Measurements from ENCODE around the gene APAF1. TPM values are rescaled to one million over a fixed set of nuclear protein-coding genes. Genes with fewer than 3 reads are reported as not detected.

The APAF1 gene
- total RNA-seq, 1 donor from 2014 or later = 33.0 TPM

DNA sequence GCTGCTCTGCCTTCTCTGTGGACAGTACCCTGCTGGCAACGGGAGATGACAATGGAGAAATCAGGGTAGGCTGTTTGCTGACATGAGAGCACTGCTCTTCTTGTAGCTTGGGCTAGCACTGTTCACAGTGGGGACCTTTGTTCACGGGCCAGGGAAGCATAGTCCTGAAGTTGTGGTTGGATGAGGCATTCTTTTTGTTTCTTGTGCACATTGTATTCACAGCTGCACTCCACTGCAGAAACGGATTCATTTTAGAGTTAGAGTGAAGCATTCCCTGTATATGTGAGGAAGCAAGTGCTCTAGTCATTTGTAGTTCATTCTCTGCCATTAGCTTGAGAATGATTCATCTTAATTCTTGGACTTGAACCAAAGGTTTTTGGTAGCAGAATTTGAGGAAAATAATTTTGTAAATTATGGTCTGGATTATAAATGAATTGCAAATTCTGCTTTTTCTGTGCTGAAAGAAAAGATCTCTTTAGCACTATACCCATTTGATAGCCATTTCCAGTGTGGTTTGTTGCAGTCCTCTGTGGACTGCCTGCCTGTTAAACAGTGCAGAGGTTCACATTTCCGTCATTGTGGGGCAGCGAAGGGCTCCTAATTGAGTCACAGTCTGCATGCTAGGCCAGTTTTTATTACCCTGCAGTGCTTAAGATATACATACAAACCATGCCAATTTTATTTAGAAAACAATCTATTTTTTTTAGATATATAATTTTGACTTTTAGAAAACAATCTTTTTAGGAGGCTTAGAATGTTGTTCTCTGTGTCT lies 80.6 kb downstream of the APAF1 start:
- intact Hi-C loops (cut with micrococcal nuclease) = loop anchor here (10.0 kb wide), 1 partner anchor 269 kb away; no protein-coding TSS in a partner anchor

- intact Hi-C loops (cut with micrococcal nuclease) = loop anchor here (10.0 kb wide), 1 partner anchor 268 kb away; no protein-coding TSS in a partner anchor
Measured at GRCh38 chr12:98727196-98727595, 82.1 kb downstream of the APAF1 start.

DNA sequence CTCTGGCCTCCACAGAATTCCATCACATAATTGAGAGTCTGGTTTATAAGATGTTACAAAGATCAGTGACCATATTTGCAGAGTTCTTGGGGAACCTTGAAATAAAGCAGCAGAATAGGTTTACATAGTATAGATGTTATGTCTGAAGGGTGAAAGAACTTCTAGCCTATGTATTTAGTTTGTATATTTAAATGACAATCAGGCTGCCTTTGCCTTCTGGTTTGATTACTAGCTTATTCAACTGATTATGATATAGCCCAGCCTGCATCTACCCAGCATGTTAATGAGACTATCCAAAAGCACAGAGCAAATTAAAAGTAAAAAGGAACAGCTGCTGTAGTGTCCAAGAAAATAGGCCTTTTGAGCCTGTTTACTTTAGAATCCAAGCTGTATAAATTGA lies 85.3 kb downstream of the APAF1 start:
- intact Hi-C loops (cut with micrococcal nuclease) = no loop called here

GRCh38 chr12:98733667-98734350 lies 88.7 kb downstream of the APAF1 start:
- intact Hi-C loops (cut with micrococcal nuclease) = no loop called here

GRCh38 chr12:98735821-98736220 lies 90.7 kb downstream of the APAF1 start:
- intact Hi-C loops (cut with micrococcal nuclease) = no loop called here

- intact Hi-C loops (cut with micrococcal nuclease) = no loop called here
Measured at GRCh38 chr12:98736352-98737321, 91.5 kb downstream of the APAF1 start.

GRCh38 chr12:98737322-98737712 lies 92.2 kb downstream of the APAF1 start:
- intact Hi-C loops (cut with micrococcal nuclease) = no loop called here

DNA sequence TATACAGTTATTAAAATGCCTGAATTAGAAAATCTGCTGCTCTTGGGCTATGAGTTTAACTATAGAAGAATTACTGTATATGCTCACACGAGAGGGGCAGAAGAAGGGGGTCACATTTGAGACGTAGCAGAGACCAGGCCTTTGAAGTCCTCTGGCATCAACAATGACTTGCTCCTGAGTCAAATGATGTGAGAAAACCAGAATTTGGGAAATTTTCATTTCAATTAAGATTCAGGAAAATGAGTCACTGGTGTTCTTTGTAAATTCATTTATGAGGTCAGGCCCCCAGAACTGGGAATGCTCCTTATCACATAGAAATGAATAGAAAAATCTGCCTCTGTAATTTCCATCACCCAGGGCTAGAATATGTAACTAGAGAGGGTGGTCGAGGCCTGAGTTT lies 92.9 kb downstream of the APAF1 start:
- intact Hi-C loops (cut with micrococcal nuclease) = no loop called here

GRCh38 chr12:98738539-98738938 lies 93.4 kb downstream of the APAF1 start:
- intact Hi-C loops (cut with micrococcal nuclease) = no loop called here

GRCh38 chr12:98740751-98741150 lies 95.7 kb downstream of the APAF1 start:
- intact Hi-C loops (cut with micrococcal nuclease) = loop anchor here (2.0 kb wide), 1 partner anchor 42 kb away; no protein-coding TSS in a partner anchor

DNA sequence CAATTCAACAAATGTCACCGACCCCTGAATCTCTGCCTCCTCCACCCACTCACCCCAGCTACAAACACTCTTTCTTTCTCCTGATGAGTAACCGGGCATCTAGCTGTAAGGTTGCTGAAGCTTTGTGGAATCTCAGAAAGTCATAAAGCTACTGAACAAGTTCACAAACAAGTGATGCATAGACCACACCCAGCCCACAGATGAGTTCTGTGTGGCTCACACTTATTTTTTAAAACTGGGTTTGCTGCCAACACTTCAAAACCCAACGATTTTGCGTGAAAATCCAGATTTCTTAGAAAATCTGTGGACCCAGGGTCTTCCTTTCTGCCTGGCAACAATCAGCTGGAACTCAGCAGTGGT lies 96.1 kb downstream of the APAF1 start:
- intact Hi-C loops (cut with micrococcal nuclease) = loop anchor here (2.0 kb wide), 1 partner anchor 42 kb away; no protein-coding TSS in a partner anchor

GRCh38 chr12:98741556-98742265 lies 96.6 kb downstream of the APAF1 start:
- intact Hi-C loops (cut with micrococcal nuclease) = loop anchor here (2.0 kb wide), 1 partner anchor 43 kb away; no protein-coding TSS in a partner anchor

DNA sequence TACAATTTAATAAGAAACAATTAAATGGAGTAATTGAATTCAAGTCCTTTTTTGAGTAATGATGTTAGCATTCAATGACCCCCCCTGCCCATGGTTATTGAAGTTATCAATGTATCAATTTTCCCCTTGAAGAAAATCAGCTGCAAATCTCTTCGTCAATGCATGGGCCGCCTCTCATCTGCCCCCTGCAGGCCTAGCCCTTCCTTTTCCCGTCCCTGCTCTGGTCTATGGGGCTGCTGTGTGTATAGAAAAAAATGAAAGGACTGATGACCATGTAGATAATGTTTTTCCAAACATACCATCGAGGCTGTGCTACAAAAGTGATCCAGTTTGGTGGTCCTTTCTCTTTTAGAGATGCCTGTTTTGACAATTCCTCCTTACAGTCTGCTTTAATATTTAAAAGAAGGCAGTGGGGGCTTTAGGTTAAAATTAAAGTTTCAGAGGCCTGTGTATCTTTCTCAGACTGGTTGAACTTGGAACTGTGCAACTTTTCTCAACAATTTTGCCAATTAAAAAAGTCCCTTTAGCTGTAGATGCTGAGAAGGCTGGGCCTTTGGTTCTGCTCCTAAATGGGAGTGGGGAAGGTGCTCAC lies 98.4 kb downstream of the APAF1 start:
- intact Hi-C loops (cut with micrococcal nuclease) = no loop called here

DNA sequence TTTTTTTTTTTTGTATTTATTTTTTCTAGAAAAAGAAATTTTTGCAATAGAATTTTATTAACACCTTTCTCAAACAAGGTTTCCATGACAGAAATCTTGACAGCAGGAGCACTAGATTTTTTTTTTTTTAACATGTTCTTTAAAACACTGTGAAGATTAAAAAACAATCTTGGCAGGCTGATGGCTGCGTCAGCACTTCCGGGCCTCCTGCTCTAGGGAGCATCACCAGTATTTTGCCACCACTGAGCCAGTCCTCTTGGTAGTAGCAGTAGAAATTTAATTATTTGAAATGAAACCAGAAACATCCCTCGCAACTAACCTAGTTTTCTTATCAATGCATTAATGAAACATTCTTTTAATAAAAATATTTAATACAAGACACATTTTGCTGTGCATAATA lies 99.6 kb downstream of the APAF1 start:
- intact Hi-C loops (cut with micrococcal nuclease) = no loop called here

- intact Hi-C loops (cut with micrococcal nuclease) = no loop called here
Measured at GRCh38 chr12:98745578-98746391, 100.7 kb downstream of the APAF1 start.

GRCh38 chr12:98748463-98748862 lies 103.4 kb downstream of the APAF1 start:
- intact Hi-C loops (cut with micrococcal nuclease) = no loop called here

- intact Hi-C loops (cut with micrococcal nuclease) = no loop called here
Measured at GRCh38 chr12:98750511-98750910, 105.4 kb downstream of the APAF1 start.

- intact Hi-C loops (cut with micrococcal nuclease) = no loop called here
Measured at GRCh38 chr12:98751580-98752115, 106.6 kb downstream of the APAF1 start.

- intact Hi-C loops (cut with micrococcal nuclease) = no loop called here
Measured at GRCh38 chr12:98752726-98753125, 107.6 kb downstream of the APAF1 start.

All from T-helper 2 cell treated with Interferon-gamma antibody and Interleukin-4, amounts not matched to agents 100 ng/mL and 5 ng/mL, for 36 hours (primary cell).